ENCODE results near the gene TERB1. TPM values are rescaled to one million over a fixed set of nuclear protein-coding genes. Genes with fewer than 3 reads are reported as not detected.
A peak's percentile ranks its signal among the peaks of the same experiment; 100 is the strongest.

TERB1 gene
- total RNA-seq, 2 experiments from 2014 or later, result 0.11 to 0.22 TPM

- TF ChIP-seq CTCF (IDR thresholded peaks at IDR 0.05), result no peak
- Mint-ChIP-seq H3K4me3 (peak overlapping the region; percentile 88), H3K27ac (peak overlapping the region; percentile 91), H3K27me3 (peaks cover 19% of the 10 kb centered on the region), H3K9me3 (no peaks in the 10 kb centered on the region), H3K4me1 (ENCODE audit: low read depth) (peaks cover 43% of the 10 kb centered on the region), H3K36me3 (ENCODE audit: low read depth) (peaks cover 44% of the 10 kb centered on the region)
- ChIA-PET CTCF (interaction anchor here (1.4 kb wide), 1 partner anchor 142 kb away, joined by 5 read pairs; no protein-coding TSS in a partner anchor), POLR2A (interaction anchor here (2.4 kb wide), 1 partner anchor 80 kb away, joined by 13 read pairs; the partner anchor contains the start of gene NAE1)
- Histone ChIP-seq H3K27me3 (ENCODE audit: control insufficient read depth in 1 of 2, insufficient read depth in 2 of 2, low read length in 2 of 2) (no peaks in the 10 kb centered on the region), H3K4me1 (ENCODE audit: insufficient read depth, low read length) (peaks cover 32% of the 10 kb centered on the region), H3K4me3 (ENCODE audit: low read length) (peak overlapping the region; percentile 81), H3K9me3 (ENCODE audit: control insufficient read depth in 1 of 2, insufficient read depth in 1 of 2, low read length in 2 of 2) (no peaks in the 10 kb centered on the region), H3K36me3 (ENCODE audit: insufficient read depth, low read length) (peaks cover 27% of the 10 kb centered on the region), H3K27ac (ENCODE audit: low read depth in 1 of 2, low read length in 2 of 2) (peak overlapping the region in 1 of 2 donors; percentile 66)
- intact Hi-C loops (cut with DNase I, micrococcal nuclease), result loop anchor here (1.0 to 5.0 kb wide), 5 partner anchors 53 to 812 kb away; partner anchors contain the start of genes CIAO2B (in 1 of the 2), CTCF (in 1 of the 2) and NAE1 (in 1 of the 2)
- ATAC-seq (ENCODE audit: poor library complexity), result no peak
- DNase-seq, result no peak
Measured at GRCh38 chr16:66750279-66751052, 50.9 kb downstream of the TERB1 start.

- Histone ChIP-seq H3K27me3 (ENCODE audit: control insufficient read depth in 1 of 2, insufficient read depth in 2 of 2, low read length in 2 of 2) (no peaks in the 10 kb centered on the region), H3K36me3 (ENCODE audit: insufficient read depth, low read length) (peaks cover 55% of the 10 kb centered on the region), H3K4me3 (ENCODE audit: low read length) (no peak overlapping the region), H3K4me1 (ENCODE audit: insufficient read depth, low read length) (peaks cover 29% of the 10 kb centered on the region), H3K9me3 (ENCODE audit: control insufficient read depth in 1 of 2, insufficient read depth in 1 of 2, low read length in 2 of 2) (no peaks in the 10 kb centered on the region), H3K27ac (ENCODE audit: low read depth in 1 of 2, low read length in 2 of 2) (no peak overlapping the region)
- TF ChIP-seq CTCF (IDR thresholded peaks at IDR 0.05), result no peak
- ATAC-seq (ENCODE audit: poor library complexity) (no peak), DNase-seq (peak in 3 of 14 experiments; percentile 15 to 36 (median 32))
- ChIA-PET POLR2A (no interaction called here), CTCF (no interaction called here)
- peaks cover 39% of the 10 kb centered on the region for H3K4me1 Mint-ChIP-seq (ENCODE audit: low read depth)
- H3K36me3 Mint-ChIP-seq (ENCODE audit: low read depth), result peaks cover 72% of the 10 kb centered on the region
- peak overlapping the region; percentile 56 for H3K27ac Mint-ChIP-seq
- intact Hi-C loops (cut with DNase I, micrococcal nuclease), result no loop called here
- no peaks in the 10 kb centered on the region for H3K9me3 Mint-ChIP-seq
- H3K27me3 Mint-ChIP-seq, result no peaks in the 10 kb centered on the region
- H3K4me3 Mint-ChIP-seq, result peak overlapping the region; percentile 54
Measured at GRCh38 chr16:66746682-66747081, 54.7 kb downstream of the TERB1 start.

GRCh38 chr16:66746048-66746447 is 55.3 kb downstream of the TERB1 start:
- Histone ChIP-seq H3K36me3 (ENCODE audit: insufficient read depth, low read length) (peaks cover 61% of the 10 kb centered on the region), H3K4me3 (ENCODE audit: low read length) (no peak overlapping the region), H3K9me3 (ENCODE audit: control insufficient read depth in 1 of 2, insufficient read depth in 1 of 2, low read length in 2 of 2) (no peaks in the 10 kb centered on the region), H3K27ac (ENCODE audit: low read depth in 1 of 2, low read length in 2 of 2) (no peak overlapping the region), H3K27me3 (ENCODE audit: control insufficient read depth in 1 of 2, insufficient read depth in 2 of 2, low read length in 2 of 2) (no peaks in the 10 kb centered on the region), H3K4me1 (ENCODE audit: insufficient read depth, low read length) (peaks cover 28% of the 10 kb centered on the region)
- no peak for TF ChIP-seq CTCF (IDR thresholded peaks at IDR 0.05)
- ATAC-seq (ENCODE audit: poor library complexity), result no peak
- ChIA-PET CTCF (no interaction called here), POLR2A (no interaction called here)
- intact Hi-C loops (cut with DNase I, micrococcal nuclease), result no loop called here
- DNase-seq, result no peak
- Mint-ChIP-seq H3K4me1 (ENCODE audit: low read depth) (peaks cover 42% of the 10 kb centered on the region), H3K9me3 (no peaks in the 10 kb centered on the region), H3K36me3 (ENCODE audit: low read depth) (peaks cover 78% of the 10 kb centered on the region), H3K27ac (no peak overlapping the region), H3K4me3 (no peak overlapping the region), H3K27me3 (no peaks in the 10 kb centered on the region)
